Right cardiac atrium (tissue), 5 donors: ENCODE data around the gene MRPS27. TPM values are rescaled to one million over a fixed set of nuclear protein-coding genes. Genes with fewer than 3 reads are reported as not detected.
A peak's percentile ranks its signal among the peaks of the same experiment; 100 is the strongest.

Experiments used
- ATAC-seq, 2 donors: fragments of 200-7000 bp; cut with Tn5 transposase; one replicate each; pipeline versions ENCODE4 v1.8.0 to v1.9.1; 2020; ENCODE audit warnings: moderate library complexity in 2 of 2, mild to moderate bottlenecking in 1 of 2
- DNase-seq, 3 donors: peaks; one replicate each; pipeline ENCODE4 v3.0.0-alpha.2; 2020
- H3K27ac ChIP-seq: one replicate; pipeline ENCODE4 v1.5.1; 2013; ENCODE audit warnings: mild to moderate bottlenecking, low read length, control low read depth, moderate library complexity
- H3K27me3 ChIP-seq: one replicate; pipeline ENCODE4 v1.6.1; 2013; ENCODE audit not compliant: control insufficient read depth, insufficient read depth
- H3K4me1 ChIP-seq: one replicate; pipeline ENCODE4 v1.6.1; 2013; ENCODE audit warnings: low read length; ENCODE audit not compliant: control insufficient read depth, insufficient read depth
- H3K4me3 ChIP-seq: one replicate; pipeline ENCODE4 v1.5.1; 2013; ENCODE audit warnings: low read length, control low read depth
- H3K9me3 ChIP-seq: one replicate; pipeline ENCODE4 v1.6.1; 2013; ENCODE audit warnings: low read length; ENCODE audit not compliant: control insufficient read depth
- WGBS: extraction: QIAGEN DNeasy Blood & Tissue Kit; methylation state at CpG from one replicate; pipeline ENCODE4 v1.1.7; 2013; 5-methylcytosine and 5-hydroxymethylcytosine counted together
- intact Hi-C, 4 donors: fragments of 100-400 bp; cut with DNase I; formaldehyde crosslinking; loops; one replicate each; pipeline versions ENCODE4 v1.11.0 to v1.14.0; 2022 to 2023
- polyA plus RNA-seq: library from polyadenylated mRNA; stranded (reverse); fragments of 200-250 nt; gene quantifications from one replicate; pipeline ENCODE4 v1.2.3, GENCODE V29; 2013
- total RNA-seq, 4 donors: library from RNA; stranded (reverse); fragmentation: NEBNext Ultra II Directional; extraction: Animal tissue kit (Norgen Biotek cat#: 25700); gene quantifications; one replicate each; pipeline ENCODE4 v1.2.1, GENCODE V29; 2021
- donor health status: healthy with polysubstance abuse.
- donor health status: DM: no; HTN: yes; CAD: no.
- donor health status: DM: no; HTN: no; CAD: no.
- donor health status: DM: no; HTN: yes; CAD: no; lungs with severe emphysema.
- donor health status: DM: yes; HTN: yes; CAD: no.

MRPS27 gene
- total and polyA plus RNA-seq, 5 donors = 40.5 to 71.7 (median 60.9) TPM

DNA sequence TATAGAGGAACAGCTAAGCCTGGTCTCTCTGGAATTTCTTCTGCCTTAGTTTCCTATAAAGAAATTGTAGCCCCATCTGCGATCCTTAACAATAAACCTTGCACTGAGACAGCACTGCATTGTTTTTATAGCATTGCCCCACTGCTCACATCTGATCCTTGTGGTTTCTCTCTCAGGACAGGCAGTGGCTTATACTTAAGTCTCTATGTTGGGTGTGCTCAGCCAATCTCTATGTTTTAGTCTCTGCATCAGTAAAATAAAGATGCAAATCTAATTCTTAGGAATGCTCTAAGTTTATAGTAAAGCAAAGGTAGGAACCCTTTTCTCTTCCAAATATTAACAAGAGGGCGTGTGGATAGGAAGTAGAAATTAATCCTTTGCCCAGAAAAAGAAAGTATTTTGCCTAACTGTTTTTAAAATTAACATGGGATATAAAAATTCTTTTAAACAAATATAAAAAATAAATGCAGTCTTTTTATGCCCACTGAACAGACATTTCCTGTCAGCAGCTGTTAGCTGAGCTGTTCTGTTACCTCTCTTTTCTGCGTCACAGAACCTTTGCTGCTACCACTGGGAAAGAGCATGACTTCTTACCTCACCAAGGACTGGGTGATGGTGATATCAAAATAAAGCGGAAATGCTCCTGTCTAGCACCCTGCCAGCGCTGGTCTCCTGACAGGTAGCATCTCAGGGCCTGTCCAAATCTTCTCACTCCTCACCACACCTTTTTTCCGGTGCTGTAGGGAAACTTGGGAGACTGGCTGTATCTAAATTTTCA lies 29.5 kb downstream of the MRPS27 start:
- ATAC-seq = no peak

DNA sequence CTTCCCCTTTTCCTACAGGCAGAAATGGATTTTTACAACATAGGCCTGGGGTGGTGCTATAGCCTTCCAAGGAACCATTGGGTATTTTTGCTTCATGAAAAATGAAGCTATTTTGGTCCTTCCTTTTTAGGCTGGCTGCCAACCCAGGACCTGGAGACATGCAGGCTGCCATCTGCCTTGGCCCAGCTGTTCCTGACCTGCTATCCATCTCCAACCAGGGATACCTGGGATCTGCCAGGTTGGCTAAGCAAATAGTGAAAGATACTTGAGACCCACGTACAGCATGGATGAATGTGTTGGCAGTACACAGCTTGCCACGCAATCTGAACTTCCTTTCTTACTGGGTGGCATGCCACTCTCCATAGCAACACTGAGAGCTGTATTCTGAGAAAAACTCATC lies 31.1 kb downstream of the MRPS27 start:
- H3K27ac ChIP-seq = no peak overlapping the region
- DNase-seq (peak in 1 of 3 donors; percentile 31), ATAC-seq (no peak)
- WGBS = 85% methylated on average over 2 of the region's 2 CpGs
- intact Hi-C loops = no loop called here
- no peaks in the 10 kb centered on the region for H3K9me3 ChIP-seq
- peaks cover 4% of the 10 kb centered on the region for H3K4me1 ChIP-seq
- H3K27me3 ChIP-seq = no peaks in the 10 kb centered on the region
- no peak overlapping the region for H3K4me3 ChIP-seq

More for the DNA sequence above, 29.5 kb downstream of the MRPS27 start:
- intact Hi-C loops = no loop called here
- Histone ChIP-seq H3K4me1 (peaks cover 2% of the 10 kb centered on the region), H3K27ac (no peak overlapping the region), H3K4me3 (no peak overlapping the region), H3K27me3 (no peaks in the 10 kb centered on the region), H3K9me3 (no peaks in the 10 kb centered on the region)
- no peak for DNase-seq
- WGBS = 94% methylated on average over 6 of the region's 6 CpGs

- H3K4me3 ChIP-seq = no peak overlapping the region
- DNase-seq (no peak), ATAC-seq (no peak)
- WGBS = 95% methylated on average over 5 of the region's 5 CpGs
- H3K4me1 ChIP-seq = peaks cover 6% of the 10 kb centered on the region
- no peaks in the 10 kb centered on the region for H3K27me3 ChIP-seq
- H3K27ac ChIP-seq = no peak overlapping the region
- H3K9me3 ChIP-seq = no peaks in the 10 kb centered on the region
- intact Hi-C loops = no loop called here
Observed at GRCh38 chr5:72286798-72287197, 33.2 kb downstream of the MRPS27 start.

DNA sequence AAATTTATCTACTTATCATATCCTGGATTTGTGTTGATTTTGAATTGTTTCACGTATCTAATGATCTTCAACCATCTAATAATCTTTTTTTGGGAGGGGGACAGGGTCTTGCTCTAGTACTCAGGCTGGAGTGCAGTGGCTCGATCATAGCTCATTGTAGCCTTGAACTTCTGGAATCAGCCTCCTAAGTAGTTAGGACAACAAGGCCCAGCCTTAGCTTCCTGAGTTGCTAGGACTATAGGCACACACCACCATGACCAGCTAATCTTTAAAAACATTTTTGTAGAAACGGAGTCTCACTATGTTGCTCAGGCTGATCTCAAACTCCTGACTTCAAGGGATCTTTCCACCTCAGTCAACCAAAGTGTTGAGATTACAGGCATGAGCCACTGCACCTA lies 34.6 kb downstream of the MRPS27 start:
- no peak overlapping the region for H3K27ac ChIP-seq
- 95% methylated on average over 3 of the region's 3 CpGs for WGBS
- no peaks in the 10 kb centered on the region for H3K9me3 ChIP-seq
- H3K27me3 ChIP-seq = no peaks in the 10 kb centered on the region
- DNase-seq (no peak), ATAC-seq (no peak)
- intact Hi-C loops = no loop called here
- H3K4me1 ChIP-seq = peaks cover 6% of the 10 kb centered on the region
- H3K4me3 ChIP-seq = no peak overlapping the region

GRCh38 chr5:72284559-72285423 lies 35.2 kb downstream of the MRPS27 start:
- 62% methylated on average over 3 of the region's 3 CpGs for WGBS
- no peak for DNase-seq
- no peak for ATAC-seq
- no peak overlapping the region for H3K27ac ChIP-seq
- H3K4me1 ChIP-seq = peaks cover 6% of the 10 kb centered on the region
- intact Hi-C loops = no loop called here
- H3K9me3 ChIP-seq = no peaks in the 10 kb centered on the region
- no peaks in the 10 kb centered on the region for H3K27me3 ChIP-seq
- H3K4me3 ChIP-seq = no peak overlapping the region

- intact Hi-C loops = no loop called here
Observed at GRCh38 chr5:72283358-72283757, 36.7 kb downstream of the MRPS27 start.

GRCh38 chr5:72282878-72283277 lies 37.2 kb downstream of the MRPS27 start:
- 61% methylated on average over 2 of the region's 2 CpGs for WGBS
- H3K27me3 ChIP-seq = no peaks in the 10 kb centered on the region
- intact Hi-C loops = no loop called here
- ATAC-seq (no peak), DNase-seq (no peak)
- H3K4me1 ChIP-seq = peaks cover 6% of the 10 kb centered on the region
- no peak overlapping the region for H3K27ac ChIP-seq
- H3K4me3 ChIP-seq = no peak overlapping the region
- no peaks in the 10 kb centered on the region for H3K9me3 ChIP-seq

More at GRCh38 chr5:72283358-72283757, 36.7 kb downstream of the MRPS27 start:
- Histone ChIP-seq H3K27ac (peak overlapping the region; percentile 62), H3K9me3 (no peaks in the 10 kb centered on the region), H3K27me3 (no peaks in the 10 kb centered on the region), H3K4me3 (no peak overlapping the region), H3K4me1 (peaks cover 6% of the 10 kb centered on the region)
- DNase-seq (peak in 1 of 3 donors; percentile 33), ATAC-seq (peak; percentile 39 to 49)
- WGBS = 56% methylated on average over 2 of the region's 2 CpGs

GRCh38 chr5:72281764-72282499 lies 38.1 kb downstream of the MRPS27 start:
- Histone ChIP-seq H3K4me3 (no peak overlapping the region), H3K9me3 (no peaks in the 10 kb centered on the region), H3K4me1 (peaks cover 6% of the 10 kb centered on the region), H3K27ac (no peak overlapping the region), H3K27me3 (no peaks in the 10 kb centered on the region)
- ATAC-seq = peak; percentile 56 to 61
- intact Hi-C loops = no loop called here
- 66% methylated on average over 3 of the region's 3 CpGs for WGBS
- no peak for DNase-seq

DNA sequence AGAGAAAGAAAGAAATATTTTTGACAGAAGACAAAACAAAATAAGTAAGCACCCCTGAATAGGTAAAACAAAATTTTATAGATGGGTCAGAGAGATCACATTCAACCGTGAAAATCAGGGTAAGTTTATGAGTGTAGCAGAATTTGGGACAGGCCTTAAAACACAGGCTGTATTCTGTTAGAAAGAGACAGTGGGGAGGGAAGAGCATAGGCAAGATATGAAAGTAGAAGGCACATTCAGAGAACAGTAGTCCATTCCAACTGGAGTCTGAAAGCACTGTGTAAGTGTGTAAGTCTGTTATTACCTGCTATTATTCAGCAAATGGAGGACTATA lies 38.6 kb downstream of the MRPS27 start:
- WGBS = 66% methylated on average over 1 of the region's 1 CpG
- Histone ChIP-seq H3K9me3 (no peaks in the 10 kb centered on the region), H3K27ac (no peak overlapping the region), H3K27me3 (no peaks in the 10 kb centered on the region), H3K4me3 (no peak overlapping the region), H3K4me1 (peaks cover 6% of the 10 kb centered on the region)
- intact Hi-C loops = no loop called here
- DNase-seq (no peak), ATAC-seq (peak; percentile 34 to 42)

- intact Hi-C loops = no loop called here
Observed at GRCh38 chr5:72280581-72281069, 39.4 kb downstream of the MRPS27 start.

More at GRCh38 chr5:72280581-72281069, 39.4 kb downstream of the MRPS27 start:
- H3K9me3 ChIP-seq = no peaks in the 10 kb centered on the region
- ATAC-seq (peak; percentile 58 to 66), DNase-seq (no peak)
- H3K27me3 ChIP-seq = no peaks in the 10 kb centered on the region
- 32% methylated on average over 2 of the region's 2 CpGs for WGBS
- H3K27ac ChIP-seq = peak overlapping the region; percentile 39
- peaks cover 6% of the 10 kb centered on the region for H3K4me1 ChIP-seq
- H3K4me3 ChIP-seq = no peak overlapping the region
